22Rv1 (cell line): ENCODE measurements around the gene COA1.

Experiments used
- ZFX ChIP-seq: fragments of 450-650 bp; IDR thresholded peaks from 2 replicates; pipeline ENCODE4 v1.6.1; 2017; ENCODE audit warnings: antibody characterized with exemption, borderline replicate concordance
- TF ChIP-seq, protein P1 (sequence below): fragments of 450-650 bp; IDR thresholded peaks from 2 replicates; pipeline ENCODE4 v1.5.1; 2017; ENCODE audit warnings: mild to moderate bottlenecking

DNA sequence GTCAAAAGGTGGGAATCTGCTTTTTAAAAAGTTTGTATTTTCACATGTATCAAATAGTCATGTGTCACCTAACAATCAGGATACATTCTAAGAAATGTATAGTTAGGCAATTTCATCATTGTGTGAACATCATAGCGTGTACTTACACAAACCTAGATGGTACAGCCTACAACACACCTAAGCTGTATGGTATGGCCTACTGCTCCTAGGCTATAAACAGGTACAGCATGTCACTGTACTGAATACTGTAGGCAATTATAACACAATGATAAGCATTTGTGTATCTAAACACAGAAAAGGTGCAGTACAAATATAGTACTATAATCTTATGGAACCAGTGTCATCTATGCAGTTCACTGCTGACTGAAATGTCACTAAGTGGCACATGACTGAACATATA lies 17.8 kb downstream of the COA1 start:
- TF ChIP-seq, protein P1, sequence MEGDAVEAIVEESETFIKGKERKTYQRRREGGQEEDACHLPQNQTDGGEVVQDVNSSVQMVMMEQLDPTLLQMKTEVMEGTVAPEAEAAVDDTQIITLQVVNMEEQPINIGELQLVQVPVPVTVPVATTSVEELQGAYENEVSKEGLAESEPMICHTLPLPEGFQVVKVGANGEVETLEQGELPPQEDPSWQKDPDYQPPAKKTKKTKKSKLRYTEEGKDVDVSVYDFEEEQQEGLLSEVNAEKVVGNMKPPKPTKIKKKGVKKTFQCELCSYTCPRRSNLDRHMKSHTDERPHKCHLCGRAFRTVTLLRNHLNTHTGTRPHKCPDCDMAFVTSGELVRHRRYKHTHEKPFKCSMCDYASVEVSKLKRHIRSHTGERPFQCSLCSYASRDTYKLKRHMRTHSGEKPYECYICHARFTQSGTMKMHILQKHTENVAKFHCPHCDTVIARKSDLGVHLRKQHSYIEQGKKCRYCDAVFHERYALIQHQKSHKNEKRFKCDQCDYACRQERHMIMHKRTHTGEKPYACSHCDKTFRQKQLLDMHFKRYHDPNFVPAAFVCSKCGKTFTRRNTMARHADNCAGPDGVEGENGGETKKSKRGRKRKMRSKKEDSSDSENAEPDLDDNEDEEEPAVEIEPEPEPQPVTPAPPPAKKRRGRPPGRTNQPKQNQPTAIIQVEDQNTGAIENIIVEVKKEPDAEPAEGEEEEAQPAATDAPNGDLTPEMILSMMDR: no peak
- no peak for TF ChIP-seq ZFX
